HCT116 (cell line): ENCODE data around the gene CTU2.

Source experiments
- EGR1 ChIP-seq: IDR thresholded peaks from 2 replicates; pipeline ENCODE4 v1.6.1; 2012; ENCODE audit warnings: low read depth
- TF ChIP-seq, protein P1 (sequence below), 3 experiments: fragments of 200-600 bp in 1 of 3; sonication (generic) in 1 of 3; IDR thresholded peaks in 2 of 3; conservative IDR thresholded peaks in 1 of 3; 2 replicates each; pipeline ENCODE4 v1.5.1; 2012 to 2017; ENCODE audit warnings: low read depth in 2 of 3, low read length in 2 of 3, antibody characterized with exemption in 1 of 3, borderline replicate concordance in 1 of 3, control low read depth in 1 of 3, mild to moderate bottlenecking in 1 of 3, mixed read lengths in 1 of 3, mixed run types in 1 of 3, moderate library complexity in 1 of 3; ENCODE audit not compliant: insufficient read depth in 1 of 3
- TF ChIP-seq, protein P2 (sequence below): IDR thresholded peaks from 2 replicates; pipeline ENCODE4 v1.6.1; 2012

DNA sequence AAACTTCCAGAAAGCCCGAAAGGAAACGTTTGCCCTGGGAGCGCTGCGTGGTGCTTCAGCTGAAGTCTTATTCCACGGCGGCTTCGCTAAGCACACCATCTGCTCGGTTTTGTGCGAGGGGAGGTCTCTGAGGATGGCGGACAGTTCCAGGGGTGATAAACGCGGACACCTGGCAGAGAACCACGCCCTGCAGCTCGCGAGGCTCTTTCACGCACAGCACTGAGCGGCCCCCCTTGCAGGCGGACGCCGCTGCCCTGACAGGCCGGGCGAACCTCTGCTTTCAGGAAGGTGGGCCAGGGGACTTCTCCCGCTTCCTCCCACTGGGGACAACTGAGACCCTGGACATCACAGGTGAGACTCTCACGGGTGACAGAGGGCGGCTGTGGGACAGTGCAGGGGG, 47.1 kb upstream of the CTU2 start:
- no peak for TF ChIP-seq EGR1
- TF ChIP-seq, protein P1, sequence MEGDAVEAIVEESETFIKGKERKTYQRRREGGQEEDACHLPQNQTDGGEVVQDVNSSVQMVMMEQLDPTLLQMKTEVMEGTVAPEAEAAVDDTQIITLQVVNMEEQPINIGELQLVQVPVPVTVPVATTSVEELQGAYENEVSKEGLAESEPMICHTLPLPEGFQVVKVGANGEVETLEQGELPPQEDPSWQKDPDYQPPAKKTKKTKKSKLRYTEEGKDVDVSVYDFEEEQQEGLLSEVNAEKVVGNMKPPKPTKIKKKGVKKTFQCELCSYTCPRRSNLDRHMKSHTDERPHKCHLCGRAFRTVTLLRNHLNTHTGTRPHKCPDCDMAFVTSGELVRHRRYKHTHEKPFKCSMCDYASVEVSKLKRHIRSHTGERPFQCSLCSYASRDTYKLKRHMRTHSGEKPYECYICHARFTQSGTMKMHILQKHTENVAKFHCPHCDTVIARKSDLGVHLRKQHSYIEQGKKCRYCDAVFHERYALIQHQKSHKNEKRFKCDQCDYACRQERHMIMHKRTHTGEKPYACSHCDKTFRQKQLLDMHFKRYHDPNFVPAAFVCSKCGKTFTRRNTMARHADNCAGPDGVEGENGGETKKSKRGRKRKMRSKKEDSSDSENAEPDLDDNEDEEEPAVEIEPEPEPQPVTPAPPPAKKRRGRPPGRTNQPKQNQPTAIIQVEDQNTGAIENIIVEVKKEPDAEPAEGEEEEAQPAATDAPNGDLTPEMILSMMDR (IDR thresholded peaks at IDR 0.05 in 2 of 3, conservative IDR thresholded peaks at IDR 0.05 in 1 of 3; ENCODE audit: borderline replicate concordance in 1 of 3, insufficient read depth in 1 of 3, low read depth in 2 of 3, low read length in 2 of 3) = no peak
- TF ChIP-seq, protein P2, sequence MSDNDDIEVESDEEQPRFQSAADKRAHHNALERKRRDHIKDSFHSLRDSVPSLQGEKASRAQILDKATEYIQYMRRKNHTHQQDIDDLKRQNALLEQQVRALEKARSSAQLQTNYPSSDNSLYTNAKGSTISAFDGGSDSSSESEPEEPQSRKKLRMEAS = no peak
